HEK293T (cell line): Measurements from ENCODE around the gene XRCC1.

Experiments
- ARNT ChIP-seq: fragments of 450-650 bp; IDR thresholded peaks from 2 replicates; pipeline ENCODE4 v1.6.1; 2017; ENCODE audit warnings: mild to moderate bottlenecking
- BHLHE40 ChIP-seq: fragments of 450-650 bp; IDR thresholded peaks from 2 replicates; pipeline ENCODE4 v1.6.1; 2016; ENCODE audit warnings: mild to moderate bottlenecking, moderate library complexity, borderline replicate concordance
- CTBP1 ChIP-seq: fragments of 450-650 bp; IDR thresholded peaks from 2 replicates; pipeline ENCODE4 v1.6.1; 2016; ENCODE audit warnings: borderline replicate concordance
- ELF4 ChIP-seq: fragments of 450-650 bp; IDR thresholded peaks from 2 replicates; pipeline ENCODE4 v1.6.1; 2017; ENCODE audit warnings: antibody characterized with exemption
- FOXA1 ChIP-seq: fragments of 450-650 bp; IDR thresholded peaks from 2 replicates; pipeline ENCODE4 v1.6.1; 2016; ENCODE audit warnings: mild to moderate bottlenecking
- FOXK2 ChIP-seq: fragments of 450-650 bp; IDR thresholded peaks from 2 replicates; pipeline ENCODE4 v1.6.1; 2016; ENCODE audit warnings: mild to moderate bottlenecking
- FOXM1 ChIP-seq: fragments of 450-650 bp; IDR thresholded peaks from 2 replicates; pipeline ENCODE4 v1.6.1; 2017; ENCODE audit warnings: mild to moderate bottlenecking, borderline replicate concordance
- HDGF ChIP-seq: fragments of 450-650 bp; IDR thresholded peaks from 2 replicates; pipeline ENCODE4 v1.6.1; 2017; ENCODE audit warnings: antibody characterized with exemption, borderline replicate concordance
- NFRKB ChIP-seq: fragments of 450-650 bp; IDR thresholded peaks from 2 replicates; pipeline ENCODE4 v1.6.1; 2016; ENCODE audit warnings: mild to moderate bottlenecking, moderate library complexity
- SP1 ChIP-seq: fragments of 450-650 bp; IDR thresholded peaks from 2 replicates; pipeline ENCODE4 v1.6.1; 2017
- SUZ12 ChIP-seq: fragments of 450-650 bp; IDR thresholded peaks from 2 replicates; pipeline ENCODE4 v1.6.1; 2016; ENCODE audit warnings: mild to moderate bottlenecking
- TARDBP ChIP-seq: fragments of 450-650 bp; IDR thresholded peaks from 2 replicates; pipeline ENCODE4 v1.6.1; 2016
- TF ChIP-seq, protein P1 (sequence below): fragments of 450-650 bp; IDR thresholded peaks from 2 replicates; pipeline ENCODE4 v1.6.1; 2016

GRCh38 chr19:43553656-43554055 lies 21.7 kb downstream of the XRCC1 start:
- TF ChIP-seq NFRKB (no peak), FOXM1 (no peak), CTBP1 (no peak), ELF4 (no peak), HDGF (no peak), SP1 (no peak), FOXA1 (no peak), ARNT (no peak), TARDBP (no peak), SUZ12 (no peak), FOXK2 (no peak), BHLHE40 (no peak)
- TF ChIP-seq, protein P1, sequence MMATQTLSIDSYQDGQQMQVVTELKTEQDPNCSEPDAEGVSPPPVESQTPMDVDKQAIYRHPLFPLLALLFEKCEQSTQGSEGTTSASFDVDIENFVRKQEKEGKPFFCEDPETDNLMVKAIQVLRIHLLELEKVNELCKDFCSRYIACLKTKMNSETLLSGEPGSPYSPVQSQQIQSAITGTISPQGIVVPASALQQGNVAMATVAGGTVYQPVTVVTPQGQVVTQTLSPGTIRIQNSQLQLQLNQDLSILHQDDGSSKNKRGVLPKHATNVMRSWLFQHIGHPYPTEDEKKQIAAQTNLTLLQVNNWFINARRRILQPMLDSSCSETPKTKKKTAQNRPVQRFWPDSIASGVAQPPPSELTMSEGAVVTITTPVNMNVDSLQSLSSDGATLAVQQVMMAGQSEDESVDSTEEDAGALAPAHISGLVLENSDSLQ: no peak
